GM21367 (cell line): ENCODE data around the gene MRI1.
"Not testable (repeated sequence)": the region's sequence is repeated elsewhere in the genome, so short reads cannot be mapped to it uniquely, and the experiment has no call there.

Source experiments
- ATAC-seq: cut with Tn5 transposase; IDR thresholded peaks from one replicate; pipeline ENCODE4 v1.9.1; 2021; ENCODE audit not compliant: unreplicated experiment

MRI1 gene

DNA sequence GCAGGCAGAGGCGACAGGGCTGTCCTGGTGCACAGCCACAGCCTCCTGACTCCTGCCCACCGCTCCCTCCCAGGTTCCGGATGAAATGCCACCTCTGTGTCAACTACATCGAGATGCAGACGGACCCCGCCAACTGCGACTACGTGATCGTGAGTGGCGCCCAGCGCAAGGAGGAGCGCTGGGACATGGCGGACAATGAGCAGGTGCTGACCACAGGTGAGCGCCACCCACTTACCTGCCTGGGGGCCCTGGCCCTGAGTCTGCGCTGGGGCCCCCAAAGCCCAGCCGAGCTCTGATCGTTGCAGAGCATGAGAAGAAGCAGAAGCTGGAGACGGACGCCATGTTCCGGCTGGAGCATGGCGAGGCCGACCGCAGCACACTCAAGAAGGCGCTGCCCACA, 5.5 kb upstream of the MRI1 start:
- no peak for ATAC-seq

DNA sequence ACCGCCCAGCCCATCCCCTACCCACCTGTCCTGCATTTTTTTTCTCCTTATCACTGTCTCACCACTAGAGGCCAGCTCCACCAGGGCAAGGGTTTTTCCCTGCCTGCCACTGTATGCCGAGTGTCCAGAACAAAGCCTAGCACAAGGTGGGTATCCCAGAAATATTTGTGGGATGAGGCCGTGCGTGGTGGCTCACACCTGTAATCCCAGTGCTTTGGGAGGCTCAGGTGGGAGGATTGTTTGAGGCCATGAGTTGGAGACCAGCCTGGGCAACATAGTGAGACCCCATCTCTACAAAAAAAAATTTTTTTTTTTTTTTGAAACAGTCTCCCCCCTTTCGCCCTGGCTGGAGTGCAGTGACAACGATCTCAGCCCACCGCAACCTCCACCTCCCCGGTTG, 2.9 kb upstream of the MRI1 start:
- ATAC-seq, result no peak

DNA sequence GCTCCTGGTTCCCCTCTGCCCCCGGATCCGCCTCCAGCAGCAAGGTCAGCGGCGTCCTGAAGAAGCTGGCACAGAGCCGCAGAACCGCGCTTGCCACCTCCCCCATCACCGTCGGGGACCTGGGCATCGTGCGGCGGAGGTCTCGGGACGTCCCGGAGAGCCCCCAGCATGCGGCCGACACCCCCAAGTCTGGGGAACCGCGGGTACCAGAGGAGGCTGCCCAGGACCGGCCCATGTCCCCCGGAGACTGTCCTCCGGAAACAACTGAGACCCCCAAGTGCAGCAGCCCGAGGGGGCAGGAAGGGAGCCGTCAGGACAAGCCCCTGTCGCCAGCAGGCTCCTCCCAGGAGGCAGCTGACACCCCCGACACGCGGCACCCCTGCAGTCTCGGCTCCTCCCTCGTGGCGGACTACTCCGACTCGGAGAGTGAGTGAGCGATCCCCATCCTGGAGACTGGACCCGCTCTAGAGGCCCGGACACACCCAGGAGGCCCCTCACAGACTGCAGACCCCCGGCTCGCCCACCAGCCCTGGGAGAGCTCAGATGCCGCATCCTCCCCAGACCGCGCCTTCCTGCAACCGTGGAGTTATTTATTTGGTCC, 1.6 kb upstream of the MRI1 start:
- ATAC-seq, result no peak

GRCh38 chr19:13763265-13763664, 1.1 kb upstream of the MRI1 start:
- ATAC-seq, result no peak

DNA sequence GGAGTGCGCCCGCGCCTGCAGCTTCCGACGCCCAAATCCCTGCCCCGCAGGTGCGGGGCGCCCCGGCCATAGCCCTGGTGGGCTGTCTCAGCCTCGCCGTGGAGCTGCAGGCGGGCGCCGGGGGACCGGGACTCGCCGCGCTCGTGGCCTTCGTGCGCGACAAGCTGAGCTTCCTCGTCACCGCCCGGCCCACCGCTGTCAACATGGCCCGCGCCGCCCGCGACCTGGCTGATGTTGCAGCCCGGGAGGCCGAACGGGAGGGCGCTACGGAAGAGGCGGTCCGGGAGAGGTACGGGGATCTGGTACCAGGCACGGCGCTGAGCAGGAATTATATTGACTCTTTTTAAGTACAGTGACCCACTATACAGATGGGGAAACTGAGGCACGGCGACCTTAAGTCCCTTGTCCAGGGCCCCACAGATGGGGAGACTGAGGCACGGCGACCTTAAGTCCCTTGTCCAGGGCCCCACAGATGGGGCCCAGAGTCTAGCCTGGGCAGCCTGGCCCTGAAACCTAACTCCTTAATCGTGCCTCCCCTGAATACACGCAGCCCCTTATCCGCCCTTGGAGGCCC, 586 bp downstream of the MRI1 start:
- ATAC-seq, result no peak

DNA sequence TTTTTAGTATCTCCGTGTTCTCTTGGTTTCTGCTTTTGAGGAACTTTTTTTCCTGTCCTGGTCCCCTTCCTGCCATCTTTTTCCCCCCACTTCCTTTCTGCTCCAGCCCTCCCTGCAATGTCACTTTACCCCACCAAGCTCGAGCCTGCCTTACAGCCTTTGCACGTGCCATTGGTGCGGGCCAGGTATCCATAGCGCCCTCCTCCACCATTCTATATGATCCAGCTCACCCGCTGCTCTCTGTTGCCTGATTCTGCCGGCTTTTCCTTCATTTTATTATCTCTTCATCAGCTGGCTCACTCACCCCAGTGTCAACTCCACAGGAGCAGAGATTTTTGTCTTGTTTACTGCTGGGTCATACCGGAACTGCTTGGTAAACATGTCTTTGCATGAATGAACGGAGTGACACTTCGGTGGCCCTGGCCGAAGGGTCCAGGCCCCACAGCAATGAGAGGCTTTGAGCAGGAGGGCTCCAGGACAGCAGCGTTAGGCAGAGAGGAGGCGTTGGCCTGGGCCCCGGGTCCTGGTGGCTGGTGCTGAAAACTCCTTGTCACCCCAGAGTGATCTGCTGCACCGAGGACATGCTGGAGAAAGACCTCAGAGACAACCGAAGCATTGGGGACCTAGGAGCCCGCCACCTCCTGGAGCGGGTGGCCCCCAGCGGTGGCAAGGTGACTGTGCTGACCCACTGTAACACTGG, 1.2 kb downstream of the MRI1 start:
- ATAC-seq, result no peak

DNA sequence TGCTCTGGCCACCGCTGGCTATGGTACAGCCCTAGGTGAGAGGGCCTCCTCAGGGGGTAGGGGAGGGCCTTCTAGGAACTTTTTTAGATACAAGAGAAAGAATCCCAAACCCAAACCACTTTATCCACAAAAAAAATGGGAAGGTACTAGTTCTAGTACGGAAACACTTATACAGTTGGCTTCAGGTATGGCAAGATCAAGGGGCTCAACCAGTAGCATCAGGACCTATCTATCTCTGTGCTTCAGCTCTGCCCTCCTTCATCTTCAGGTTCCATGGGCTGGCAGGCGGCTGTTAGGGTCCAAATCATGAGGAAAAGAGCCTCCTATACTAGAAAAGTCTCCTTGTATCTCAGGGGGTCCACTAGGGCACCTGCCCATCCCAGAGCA, 1.8 kb downstream of the MRI1 start:
- no peak for ATAC-seq

DNA sequence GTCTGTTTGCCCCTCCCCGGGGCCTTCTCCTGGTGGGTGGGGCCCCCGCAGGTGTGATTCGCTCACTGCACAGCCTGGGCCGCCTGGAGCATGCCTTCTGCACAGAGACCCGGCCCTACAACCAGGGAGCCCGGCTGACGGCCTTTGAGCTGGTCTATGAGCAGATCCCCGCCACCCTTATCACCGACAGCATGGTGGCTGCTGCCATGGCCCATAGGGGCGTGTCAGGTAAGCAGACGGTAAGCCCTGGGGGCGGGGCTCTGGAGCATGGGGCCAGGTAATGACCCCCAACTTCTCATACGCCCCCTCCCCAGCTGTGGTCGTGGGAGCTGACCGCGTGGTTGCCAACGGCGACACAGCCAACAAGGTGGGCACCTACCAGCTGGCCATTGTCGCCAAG, 4.2 kb downstream of the MRI1 start:
- no peak for ATAC-seq

DNA sequence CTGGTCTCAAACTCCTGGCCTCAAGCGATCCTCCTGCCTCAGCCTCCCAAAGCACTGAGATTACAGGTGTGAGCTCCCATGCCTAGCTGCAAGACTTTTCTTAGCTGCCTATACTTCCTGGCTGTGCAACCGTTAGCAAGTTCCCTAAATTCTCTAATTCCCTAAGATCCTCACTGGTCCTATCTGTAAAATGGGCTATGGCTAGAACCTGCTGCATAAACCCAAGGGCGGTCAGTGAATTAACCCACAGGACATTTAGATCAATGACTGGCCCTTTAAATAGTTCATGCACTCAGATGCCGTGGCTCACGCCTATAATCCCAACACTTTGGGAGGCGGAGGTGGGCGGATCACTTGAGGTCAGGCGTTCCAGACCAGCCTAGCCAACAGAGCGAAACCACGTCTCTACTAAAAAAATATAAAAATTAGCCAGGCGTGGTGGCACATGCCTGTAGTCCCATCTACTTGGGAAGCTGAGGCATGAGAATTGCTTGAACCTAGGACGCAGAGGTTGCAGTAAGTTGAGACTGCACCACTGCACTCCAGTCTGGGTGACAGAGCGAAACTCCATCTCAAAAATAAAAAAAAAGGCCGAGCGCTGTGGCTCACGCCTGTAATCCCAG, 5.8 kb downstream of the MRI1 start:
- no peak for ATAC-seq

GRCh38 chr19:13774217-13775191, 10.2 kb downstream of the MRI1 start, which contains the start of gene C19orf53:
Gene C19orf53 (plus strand): TSS chr19:13774456. CDS start chr19:13774478, 22 bp downstream.
- ATAC-seq, result peak; percentile 75

- no peak for ATAC-seq
Measured at GRCh38 chr19:13778398-13778797, 14.1 kb downstream of the MRI1 start.

DNA sequence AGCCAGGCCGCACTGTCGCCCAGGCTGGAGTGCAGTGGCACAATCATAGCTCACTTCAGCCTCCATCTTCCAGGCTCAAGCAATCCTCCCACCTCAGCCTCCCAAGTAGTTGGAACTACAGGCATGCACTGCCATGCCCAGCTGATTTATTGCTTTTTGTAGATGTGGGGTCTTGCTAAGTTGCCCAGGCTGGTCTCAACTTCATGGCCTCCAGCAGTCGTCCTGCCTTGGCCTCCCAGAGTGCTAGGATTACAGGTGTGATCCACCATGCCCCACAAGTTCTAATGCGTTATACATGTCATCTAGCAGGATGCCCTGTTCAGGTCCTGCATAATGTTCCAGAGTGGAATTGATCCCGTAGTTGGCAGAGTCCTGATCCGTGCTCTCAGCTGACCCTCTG, 14.5 kb downstream of the MRI1 start:
- ATAC-seq, result no peak

DNA sequence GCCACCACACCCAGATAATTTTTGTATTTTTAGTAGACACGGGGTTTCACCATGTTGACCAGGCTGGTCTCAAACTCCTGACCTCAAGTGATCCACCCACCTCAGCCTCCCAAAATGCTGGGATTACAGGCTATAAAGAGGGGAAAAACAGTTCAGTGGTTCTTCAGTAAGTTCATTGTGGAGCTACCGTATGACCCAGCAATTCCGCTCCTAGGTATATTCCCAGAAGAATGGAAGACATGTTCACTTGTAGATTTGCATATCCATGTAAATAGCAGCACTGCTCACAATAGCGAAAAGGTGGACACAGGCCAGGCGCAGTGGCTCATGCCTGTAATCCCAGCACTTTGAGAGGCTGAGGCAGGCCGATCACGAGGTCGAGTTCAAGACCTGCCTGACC, 15.5 kb downstream of the MRI1 start:
- ATAC-seq, result not testable (repeated sequence)

DNA sequence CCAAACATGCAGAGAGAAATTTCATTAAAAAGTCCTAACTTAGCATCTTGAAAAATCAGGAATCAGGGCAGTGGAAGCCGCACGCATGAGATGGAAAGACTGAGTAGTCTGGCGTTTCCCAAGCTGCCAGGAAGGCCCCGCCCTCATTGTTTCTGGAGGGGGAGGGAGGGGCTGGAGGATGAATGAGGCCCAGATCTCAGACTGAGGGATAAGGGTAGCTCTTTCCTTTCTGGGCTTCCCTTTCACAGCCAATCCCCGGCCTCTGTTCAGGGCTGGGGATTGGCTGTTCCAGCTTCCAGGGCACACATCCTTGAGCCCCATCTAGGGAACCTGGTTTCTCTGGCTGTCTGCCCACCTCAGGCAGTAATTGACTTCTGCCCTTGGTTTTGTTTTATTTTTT, 17.2 kb downstream of the MRI1 start:
- ATAC-seq, result no peak

DNA sequence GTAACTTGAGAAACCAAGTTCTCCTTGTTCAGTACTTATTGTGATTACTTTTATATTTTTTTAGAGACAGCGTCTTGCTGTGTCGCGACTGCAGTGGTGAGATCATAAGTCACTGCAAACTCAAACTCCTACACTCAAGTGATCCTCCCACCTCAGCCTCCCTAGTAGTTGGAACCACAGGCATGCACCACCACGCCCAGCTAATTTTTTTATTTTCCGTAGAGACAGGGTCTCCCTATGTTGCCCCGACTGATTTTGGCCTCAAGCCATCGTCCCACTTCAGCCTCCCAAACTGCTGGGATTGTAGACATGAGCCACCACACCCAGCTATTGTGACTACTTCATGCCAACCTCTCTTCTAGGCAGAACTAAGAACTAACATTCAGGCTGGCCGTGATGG, 18.2 kb downstream of the MRI1 start:
- no peak for ATAC-seq

DNA sequence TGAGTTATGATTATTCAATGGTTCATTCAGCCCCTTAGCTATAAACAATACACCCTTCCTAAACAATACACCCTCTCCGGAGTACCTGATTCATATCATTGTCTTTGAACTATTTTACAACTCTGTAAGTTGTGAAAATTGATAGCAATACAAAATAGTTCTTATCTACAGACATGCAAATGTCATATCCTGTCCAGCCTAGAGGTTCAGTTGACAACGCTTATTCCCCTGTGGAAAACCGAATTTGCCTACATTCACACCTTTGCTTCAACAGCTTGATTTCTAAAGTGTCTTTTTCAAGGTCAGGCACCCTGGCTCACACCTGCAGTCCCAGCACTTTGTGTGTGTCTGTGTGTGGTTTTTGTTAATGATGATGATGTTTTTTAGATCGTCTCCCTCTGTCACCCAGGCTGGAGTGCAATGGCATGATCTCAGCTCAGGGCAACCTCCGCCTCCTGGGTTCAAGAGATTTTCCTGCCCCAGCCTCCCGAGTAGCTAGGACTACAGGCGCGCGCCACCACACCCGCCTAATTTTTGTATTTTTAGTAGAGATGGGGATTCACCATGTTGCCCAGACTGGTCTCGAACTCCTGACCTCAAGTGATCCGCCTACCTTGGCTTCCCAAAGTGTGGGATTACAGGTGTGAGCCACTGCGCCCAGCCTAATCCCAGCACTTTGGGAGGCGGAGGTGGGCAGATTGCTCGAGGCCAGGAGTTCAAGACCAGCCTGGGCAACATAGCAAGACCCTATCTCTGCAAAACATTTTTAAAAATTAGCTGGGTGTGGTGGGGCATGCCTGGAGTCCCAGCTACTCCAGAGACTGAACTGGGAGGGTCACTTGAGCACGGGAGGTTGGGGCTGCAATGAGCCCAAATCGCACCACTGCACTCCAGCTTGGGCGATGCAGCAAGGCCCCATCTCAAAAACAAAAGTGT, 19.5 kb downstream of the MRI1 start:
- ATAC-seq, result no peak

DNA sequence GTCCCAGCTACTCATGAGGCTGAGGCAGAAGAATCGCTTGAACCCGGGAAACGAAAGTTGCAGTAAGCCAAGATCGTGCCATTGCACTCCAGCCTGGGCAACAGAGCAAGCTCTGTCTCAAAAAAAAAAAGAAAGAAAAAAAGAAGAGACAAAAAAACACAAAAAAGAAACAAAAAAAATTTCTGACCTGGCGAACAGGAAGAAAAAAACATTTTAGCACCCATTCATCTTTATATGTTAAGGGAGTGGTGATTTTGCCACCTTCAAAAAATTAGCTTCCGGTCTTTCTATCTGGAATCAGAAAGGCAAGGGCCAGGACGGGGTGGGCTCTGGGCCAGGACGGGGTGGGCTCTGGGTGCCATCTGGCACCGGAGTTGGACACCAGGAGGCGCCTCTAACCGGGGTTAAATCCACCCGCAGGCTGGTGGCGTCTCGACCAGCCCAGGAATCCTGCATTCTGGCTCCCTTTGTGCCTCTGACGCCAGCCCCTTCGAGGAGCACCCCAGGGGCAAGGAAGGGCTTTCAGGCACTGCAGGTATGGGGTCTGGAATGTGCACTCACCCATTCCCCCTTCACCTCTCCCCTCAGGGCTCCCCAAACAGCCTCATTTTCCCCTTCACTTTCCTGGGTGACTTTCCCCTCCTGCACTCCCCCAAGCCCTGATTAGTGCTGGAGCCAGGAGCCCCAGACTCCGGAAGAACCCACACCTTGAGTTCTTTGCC, 20.6 kb downstream of the MRI1 start:
- ATAC-seq, result no peak

DNA sequence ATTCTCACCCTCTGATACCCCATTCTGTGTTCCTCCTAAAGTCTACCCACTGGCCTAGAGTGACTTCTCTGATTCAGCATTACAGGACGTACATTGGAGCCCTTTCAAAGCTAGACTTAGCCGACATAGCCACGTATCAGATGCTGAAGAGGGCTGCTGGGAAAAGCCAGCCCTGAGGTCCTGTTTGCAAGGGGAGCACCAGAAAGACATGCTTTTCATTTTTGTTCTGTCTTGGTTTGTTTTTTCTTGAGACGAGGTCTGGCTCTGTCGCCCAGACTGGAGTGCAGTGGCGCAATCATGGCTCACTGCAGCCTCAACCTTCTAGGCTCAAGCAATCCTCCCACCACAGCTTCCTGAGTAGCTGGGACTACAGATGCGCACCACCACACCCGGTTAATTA, 24.7 kb downstream of the MRI1 start:
- no peak for ATAC-seq

DNA sequence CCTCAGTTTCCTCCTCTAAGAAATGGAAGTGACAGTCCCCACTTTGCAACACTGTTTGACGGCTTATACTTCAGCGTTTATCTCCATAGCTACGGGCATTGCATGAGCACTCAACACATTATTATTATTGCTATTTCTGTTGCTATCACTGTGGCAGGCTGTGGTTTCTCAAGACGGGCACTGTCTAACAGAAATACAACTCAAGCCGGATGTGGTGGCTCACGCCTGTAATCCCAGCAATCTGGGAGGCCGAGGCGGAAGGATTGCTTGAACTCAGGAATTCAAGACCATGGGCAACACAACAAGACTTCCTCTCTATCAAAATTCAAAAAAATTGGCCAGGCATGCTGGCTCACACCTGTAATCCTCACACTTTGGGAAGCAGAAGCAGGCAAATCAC, 26.0 kb downstream of the MRI1 start:
- ATAC-seq, result no peak
